Measurements from ENCODE around the gene SLFNL1. TPM values are rescaled to one million over a fixed set of nuclear protein-coding genes. Genes with fewer than 3 reads are reported as not detected.
A peak's percentile ranks its signal among the peaks of the same experiment; 100 is the strongest.

SLFNL1 gene
- under 1 TPM in 5 of 6 donors, not detected in 1; 0.19 to 0.65 (median 0.35) TPM for polyA plus RNA-seq (ENCODE audit: low read depth in 6 of 6)

- Mint-ChIP-seq H3K4me1 (peaks cover 16 to 21% (median 21%) of the 10 kb centered on the region in 3 donors), H3K4me3 (no peak within 1 kb of the TSS), H3K9me3 (no peaks in the 10 kb centered on the region), H3K27ac (peak within 1 kb of the TSS in 3 of 6 donors; percentile 28 to 65 (median 39)), H3K27me3 (no peaks in the 10 kb centered on the region), H3K36me3 (peaks cover 0 to 7% of the 10 kb centered on the region in 2 donors)
- DNase-seq (no peak), ATAC-seq (ENCODE audit: low read depth in 2 of 2) (no peak)
Measured at GRCh38 chr1:41021526-41022308, at the start of gene SLFNL1. TSS of gene SLFNL1 (minus strand) at chr1:41021725. CDS start at chr1:41020660, 1,065 bp downstream.

GRCh38 chr1:41056907-41057306 is 35.4 kb upstream of the SLFNL1 start:
- peaks cover 0 to 7% (median 0%) of the 10 kb centered on the region in 7 donors for H3K9me3 Mint-ChIP-seq
- H3K4me1 Mint-ChIP-seq = peaks cover 5 to 8% (median 7%) of the 10 kb centered on the region in 3 donors
- DNase-seq (no peak), ATAC-seq (ENCODE audit: low read depth in 2 of 2) (no peak)
- H3K4me3 Mint-ChIP-seq = no peak overlapping the region
- peaks cover 40 to 46% of the 10 kb centered on the region in 2 donors for H3K36me3 Mint-ChIP-seq
- no peak overlapping the region for H3K27ac Mint-ChIP-seq
- H3K27me3 Mint-ChIP-seq = no peaks in the 10 kb centered on the region

- peak overlapping the region in 5 of 6 donors; percentile 6 to 75 (median 69) for H3K27ac Mint-ChIP-seq
- DNase-seq (no peak), ATAC-seq (ENCODE audit: low read depth in 2 of 2) (peak; percentile 41 to 42)
- no peaks in the 10 kb centered on the region for H3K27me3 Mint-ChIP-seq
- H3K36me3 Mint-ChIP-seq = peaks cover 16 to 19% of the 10 kb centered on the region in 2 donors
- no peaks in the 10 kb centered on the region for H3K9me3 Mint-ChIP-seq
- H3K4me1 Mint-ChIP-seq = peaks cover 5 to 8% (median 7%) of the 10 kb centered on the region in 3 donors
- no peak overlapping the region for H3K4me3 Mint-ChIP-seq
Measured at GRCh38 chr1:41053316-41053715, 31.8 kb upstream of the SLFNL1 start.

GRCh38 chr1:41051022-41051421 is 29.5 kb upstream of the SLFNL1 start:
- peaks cover 17 to 28% of the 10 kb centered on the region in 2 donors for H3K36me3 Mint-ChIP-seq
- no peak overlapping the region for H3K4me3 Mint-ChIP-seq
- H3K9me3 Mint-ChIP-seq = no peaks in the 10 kb centered on the region
- H3K27ac Mint-ChIP-seq = no peak overlapping the region
- DNase-seq = no peak
- no peaks in the 10 kb centered on the region for H3K27me3 Mint-ChIP-seq
- H3K4me1 Mint-ChIP-seq = peaks cover 5 to 8% (median 7%) of the 10 kb centered on the region in 3 donors
- ATAC-seq (ENCODE audit: low read depth in 2 of 2) = no peak

- Mint-ChIP-seq H3K27ac (no peak overlapping the region), H3K36me3 (peaks cover 17 to 42% of the 10 kb centered on the region in 2 donors)
Measured at GRCh38 chr1:41048540-41048939, 27.0 kb upstream of the SLFNL1 start.

GRCh38 chr1:41046347-41046775 is 24.8 kb upstream of the SLFNL1 start:
- H3K9me3 Mint-ChIP-seq = no peaks in the 10 kb centered on the region
- DNase-seq (no peak), ATAC-seq (ENCODE audit: low read depth in 2 of 2) (no peak)
- no peak overlapping the region for H3K4me3 Mint-ChIP-seq
- peaks cover 29 to 42% of the 10 kb centered on the region in 2 donors for H3K36me3 Mint-ChIP-seq
- no peaks in the 10 kb centered on the region for H3K27me3 Mint-ChIP-seq
- no peaks in the 10 kb centered on the region for H3K4me1 Mint-ChIP-seq
- H3K27ac Mint-ChIP-seq = no peak overlapping the region

More at GRCh38 chr1:41048540-41048939, 27.0 kb upstream of the SLFNL1 start:
- DNase-seq (no peak), ATAC-seq (ENCODE audit: low read depth in 2 of 2) (no peak)
- Mint-ChIP-seq H3K4me3 (no peak overlapping the region), H3K9me3 (no peaks in the 10 kb centered on the region), H3K27me3 (no peaks in the 10 kb centered on the region), H3K4me1 (peaks cover 3 to 7% (median 6%) of the 10 kb centered on the region in 3 donors)

- ATAC-seq (ENCODE audit: low read depth in 2 of 2) (no peak), DNase-seq (no peak)
- Mint-ChIP-seq H3K4me3 (no peak overlapping the region), H3K27ac (peak overlapping the region in 1 of 6 donors; percentile 15), H3K9me3 (no peaks in the 10 kb centered on the region), H3K36me3 (peaks cover 34 to 42% of the 10 kb centered on the region in 2 donors), H3K4me1 (no peaks in the 10 kb centered on the region), H3K27me3 (no peaks in the 10 kb centered on the region)
Measured at GRCh38 chr1:41045740-41046139, 24.2 kb upstream of the SLFNL1 start.

- H3K36me3 Mint-ChIP-seq = peaks cover 38 to 40% of the 10 kb centered on the region in 2 donors
- H3K27me3 Mint-ChIP-seq = no peaks in the 10 kb centered on the region
- H3K9me3 Mint-ChIP-seq = no peaks in the 10 kb centered on the region
- peak overlapping the region in 4 of 6 donors; percentile 1 to 86 (median 35) for H3K27ac Mint-ChIP-seq
- H3K4me1 Mint-ChIP-seq = no peaks in the 10 kb centered on the region
- DNase-seq (no peak), ATAC-seq (ENCODE audit: low read depth in 2 of 2) (no peak)
- H3K4me3 Mint-ChIP-seq = no peak overlapping the region
Measured at GRCh38 chr1:41044187-41044586, 22.7 kb upstream of the SLFNL1 start.

- ATAC-seq (ENCODE audit: low read depth in 2 of 2) (no peak), DNase-seq (no peak)
- no peak overlapping the region for H3K4me3 Mint-ChIP-seq
- H3K9me3 Mint-ChIP-seq = no peaks in the 10 kb centered on the region
- peak overlapping the region in 1 of 6 donors; percentile 49 for H3K27ac Mint-ChIP-seq
- no peaks in the 10 kb centered on the region for H3K27me3 Mint-ChIP-seq
- peaks cover 27 to 28% of the 10 kb centered on the region in 2 donors for H3K36me3 Mint-ChIP-seq
- no peaks in the 10 kb centered on the region for H3K4me1 Mint-ChIP-seq
Measured at GRCh38 chr1:41041614-41042270, 20.2 kb upstream of the SLFNL1 start.

- no peaks in the 10 kb centered on the region for H3K9me3 Mint-ChIP-seq
- H3K27ac Mint-ChIP-seq = peak overlapping the region in 1 of 6 donors; percentile 14
- peaks cover 14 to 28% of the 10 kb centered on the region in 2 donors for H3K36me3 Mint-ChIP-seq
- no peaks in the 10 kb centered on the region for H3K27me3 Mint-ChIP-seq
- no peak overlapping the region for H3K4me3 Mint-ChIP-seq
- no peak for DNase-seq
- H3K4me1 Mint-ChIP-seq = no peaks in the 10 kb centered on the region
- no peak for ATAC-seq (ENCODE audit: low read depth in 2 of 2)
Measured at GRCh38 chr1:41038110-41038509, 16.6 kb upstream of the SLFNL1 start.

- H3K9me3 Mint-ChIP-seq = peaks cover 0 to 2% (median 0%) of the 10 kb centered on the region in 7 donors
- H3K36me3 Mint-ChIP-seq = peaks cover 18 to 25% of the 10 kb centered on the region in 2 donors
- no peak overlapping the region for H3K27ac Mint-ChIP-seq
- no peak overlapping the region for H3K4me3 Mint-ChIP-seq
- ATAC-seq (ENCODE audit: low read depth in 2 of 2) (no peak), DNase-seq (no peak)
- H3K4me1 Mint-ChIP-seq = no peaks in the 10 kb centered on the region
- no peaks in the 10 kb centered on the region for H3K27me3 Mint-ChIP-seq
Measured at GRCh38 chr1:41037116-41037903, 15.8 kb upstream of the SLFNL1 start.

- Mint-ChIP-seq H3K27ac (peak overlapping the region in 2 of 6 donors; percentile 20), H3K27me3 (no peaks in the 10 kb centered on the region)
Measured at GRCh38 chr1:41033272-41033671, 11.7 kb upstream of the SLFNL1 start.

GRCh38 chr1:41032147-41032546 is 10.6 kb upstream of the SLFNL1 start:
- ATAC-seq (ENCODE audit: low read depth in 2 of 2) (no peak), DNase-seq (no peak)
- Mint-ChIP-seq H3K36me3 (peaks cover 31 to 40% of the 10 kb centered on the region in 2 donors), H3K9me3 (peaks cover 0 to 4% (median 0%) of the 10 kb centered on the region in 7 donors), H3K4me3 (no peak overlapping the region), H3K4me1 (no peaks in the 10 kb centered on the region), H3K27ac (peak overlapping the region in 1 of 6 donors; percentile 73), H3K27me3 (no peaks in the 10 kb centered on the region)

More at GRCh38 chr1:41033272-41033671, 11.7 kb upstream of the SLFNL1 start:
- DNase-seq (no peak), ATAC-seq (ENCODE audit: low read depth in 2 of 2) (no peak)
- Mint-ChIP-seq H3K36me3 (peaks cover 28 to 31% of the 10 kb centered on the region in 2 donors), H3K9me3 (peaks cover 0 to 4% (median 0%) of the 10 kb centered on the region in 7 donors), H3K4me3 (no peak overlapping the region), H3K4me1 (no peaks in the 10 kb centered on the region)
